Right ventricle myocardium inferior (tissue), 1 donor: ENCODE measurements around the gene LMTK2. TPM values are rescaled to one million over a fixed set of nuclear protein-coding genes. Genes with fewer than 3 reads are reported as not detected.

Source experiments
- ATAC-seq: fragments of 200-7000 bp; cut with Tn5 transposase; one replicate; pipeline ENCODE4 v1.9.1; 2020; ENCODE audit warnings: mild to moderate bottlenecking, moderate library complexity
- DNase-seq: peaks from one replicate; pipeline ENCODE4 v3.0.0; 2021; ENCODE audit errors: missing footprints
- intact Hi-C: fragments of 100-400 bp; cut with DNase I; formaldehyde crosslinking; loops from one replicate; pipeline ENCODE4 v1.11.0; 2022
- total RNA-seq: library from RNA; stranded (reverse); fragmentation: NEBNext Ultra II Directional; extraction: Animal tissue kit (Norgen Biotek cat#: 25700); gene quantifications from one replicate; pipeline ENCODE4 v1.2.1, GENCODE V29; 2021
- donor health status: DM: no; HTN: yes; CAD: no; lungs with severe emphysema.

Gene LMTK2
- total RNA-seq, 1 donor from 2014 or later = 22.5 TPM

DNA sequence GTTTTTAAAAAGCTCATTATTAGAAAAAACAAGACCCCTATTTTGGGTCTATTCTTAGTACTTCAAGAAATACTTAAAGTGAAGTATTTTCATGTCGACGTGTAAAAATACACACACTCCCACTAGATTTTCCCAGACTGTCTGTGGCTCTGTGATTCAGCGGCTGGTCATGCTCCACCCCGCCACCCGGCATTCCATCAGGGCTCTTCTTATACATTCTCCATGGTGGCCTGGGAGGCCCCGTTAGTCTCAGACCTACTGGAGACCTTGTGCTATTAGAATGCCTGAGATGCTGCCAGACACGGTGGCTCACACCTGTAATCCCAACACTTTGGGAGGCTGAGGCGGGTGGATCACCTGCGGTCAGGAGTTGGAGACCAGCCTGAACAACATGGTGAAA is 132.3 kb downstream of the LMTK2 start:
- DNase-seq (no peak), ATAC-seq (no peak)
- intact Hi-C loops = no loop called here

DNA sequence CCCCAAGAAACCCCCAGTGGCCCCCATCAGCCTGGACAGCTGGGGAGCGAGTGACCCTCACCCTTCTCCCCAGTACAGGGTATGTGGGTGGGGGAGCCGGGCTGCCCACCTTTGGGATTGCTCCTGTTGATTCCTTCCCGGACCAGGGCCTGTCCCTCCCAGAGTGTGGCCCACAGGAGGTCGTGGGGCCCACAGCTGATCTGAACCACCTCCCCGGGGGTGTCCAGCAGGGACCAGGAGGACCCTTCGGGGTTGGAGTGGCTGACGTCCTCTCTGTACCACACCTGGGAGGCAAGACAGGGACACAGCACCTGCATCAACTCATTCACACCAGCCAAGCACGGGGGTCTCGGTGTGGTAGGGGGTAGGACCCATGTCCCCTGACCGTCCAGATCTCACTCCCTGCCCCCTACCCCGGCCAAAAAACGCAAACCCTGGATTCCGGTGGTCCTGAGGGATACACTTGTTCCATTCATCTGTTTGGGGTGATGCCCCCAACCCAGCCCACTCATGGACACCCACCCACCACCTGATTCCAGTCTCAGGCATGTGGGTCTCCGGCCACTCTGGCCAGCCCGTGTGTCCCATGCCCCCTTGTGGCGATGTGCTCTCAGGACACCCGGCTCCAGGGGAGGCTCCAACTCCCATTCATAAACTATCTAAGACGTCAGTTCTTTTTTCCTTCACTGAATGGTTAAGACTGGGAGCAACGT is 134.5 kb downstream of the LMTK2 start:
- no peak for DNase-seq
- no peak for ATAC-seq
- intact Hi-C loops = loop anchor here (10.0 kb wide), 1 partner anchor 136 kb away; the partner anchor contains the start of gene LMTK2

DNA sequence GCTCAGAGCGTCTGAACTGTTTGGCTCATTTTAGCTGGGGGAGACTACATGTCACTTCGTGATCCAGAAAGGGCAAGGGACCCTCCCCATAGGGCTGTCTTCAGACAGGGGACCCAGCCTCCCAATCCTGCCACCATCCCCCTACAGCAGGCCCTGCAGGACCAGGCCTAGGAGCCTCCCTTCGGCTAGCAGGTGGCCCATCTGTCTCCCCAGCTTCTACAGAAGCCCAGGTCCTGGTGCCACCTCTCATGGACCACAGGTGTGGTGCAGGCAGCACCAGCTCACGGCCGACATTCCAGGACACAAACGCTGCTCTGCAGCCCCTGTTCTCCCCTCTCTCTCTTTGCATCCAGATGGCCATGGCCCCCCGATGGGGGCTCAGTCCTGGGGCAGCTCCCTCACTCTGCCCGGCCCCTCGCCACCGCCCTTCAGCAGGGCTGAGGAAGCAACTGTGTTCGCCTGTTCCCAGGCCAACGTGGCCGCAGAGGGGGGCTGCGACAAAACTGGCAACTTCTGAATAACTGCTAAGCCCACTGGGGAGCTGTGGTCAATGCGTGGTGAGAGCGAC is 135.1 kb downstream of the LMTK2 start:
- ATAC-seq (no peak), DNase-seq (no peak)

DNA sequence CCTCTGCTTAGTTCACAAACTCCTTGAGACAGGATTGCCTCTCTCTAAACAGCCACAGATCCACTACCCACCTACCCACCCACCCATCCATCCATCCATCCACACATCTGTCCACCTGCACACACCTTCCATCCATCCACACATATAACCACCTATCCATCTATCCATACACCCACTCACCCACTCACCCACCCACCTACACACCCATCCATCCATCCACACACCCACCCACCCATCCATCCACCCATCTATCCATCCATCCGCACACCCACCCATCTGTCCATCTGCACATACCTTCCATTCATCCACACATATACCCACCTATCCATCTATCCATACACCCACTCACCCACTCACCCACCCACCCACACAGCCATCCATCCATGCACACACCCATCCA is 135.7 kb downstream of the LMTK2 start:
- intact Hi-C loops = loop anchor here (10.0 kb wide), 1 partner anchor 138 kb away; the partner anchor contains the start of gene LMTK2
- ATAC-seq (no peak), DNase-seq (no peak)

More for the DNA sequence above, 135.1 kb downstream of the LMTK2 start:
- intact Hi-C loops = loop anchor here (10.0 kb wide), 1 partner anchor 137 kb away; the partner anchor contains the start of gene LMTK2

DNA sequence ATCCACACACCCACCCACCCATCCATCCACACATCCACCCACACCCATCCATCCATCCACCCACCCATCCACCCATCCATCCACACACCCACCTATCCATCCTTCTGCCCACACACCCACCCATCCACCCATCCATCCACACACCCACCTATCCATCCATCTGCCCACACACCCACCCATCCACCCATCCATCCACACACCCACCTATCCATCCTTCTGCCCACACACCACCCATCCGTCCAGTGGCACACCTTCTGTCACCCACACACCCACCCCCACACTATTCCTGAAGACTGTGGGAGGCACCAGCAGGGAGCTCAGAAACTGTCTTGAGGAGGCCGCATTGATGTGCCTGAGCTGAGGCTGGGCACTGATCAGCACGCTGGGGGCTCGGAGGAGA is 136.3 kb downstream of the LMTK2 start:
- ATAC-seq (no peak), DNase-seq (no peak)
- intact Hi-C loops = loop anchor here (10.0 kb wide), 1 partner anchor 138 kb away; the partner anchor contains the start of gene LMTK2

DNA sequence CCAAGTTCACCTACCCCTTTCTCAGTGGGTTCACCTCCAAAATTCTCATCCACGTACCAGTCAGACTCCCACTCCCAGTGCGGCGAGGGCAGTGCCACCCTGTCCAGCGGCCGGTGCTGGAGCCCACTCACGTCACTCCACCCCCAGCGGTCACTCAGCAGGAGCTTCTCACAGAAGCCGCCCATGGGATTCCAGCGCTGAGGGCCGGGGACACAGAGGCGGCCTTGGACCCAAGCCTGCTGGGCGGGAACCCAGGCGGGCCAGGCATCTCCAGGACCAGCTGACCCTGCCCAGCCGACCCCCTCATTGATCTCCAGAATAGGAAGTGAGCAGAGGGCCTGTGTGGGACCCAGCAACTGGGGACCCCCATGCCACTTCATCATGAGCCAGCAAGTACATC is 138.2 kb downstream of the LMTK2 start:
- intact Hi-C loops = loop anchor here (10.0 kb wide), 1 partner anchor 140 kb away; the partner anchor contains the start of gene LMTK2
- ATAC-seq (no peak), DNase-seq (no peak)

DNA sequence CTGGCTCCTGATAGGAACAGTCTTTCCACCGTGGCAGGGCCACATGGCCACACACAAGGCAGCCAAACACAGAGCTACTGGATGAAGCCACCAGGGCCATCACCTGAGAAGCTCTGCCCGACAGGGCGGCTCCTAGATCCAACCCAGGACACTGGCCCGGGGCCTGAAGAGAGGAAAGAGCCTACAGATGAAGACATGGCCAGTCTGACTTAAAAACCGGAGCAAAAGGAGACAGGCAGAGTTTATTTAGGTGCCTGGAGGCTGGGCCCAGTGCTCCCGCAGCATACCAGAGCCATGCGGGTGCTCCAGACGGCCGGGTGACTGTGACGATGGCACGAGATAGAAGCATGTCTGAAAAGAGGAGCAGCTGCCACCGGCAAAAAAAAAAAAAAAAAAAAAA is 141.5 kb downstream of the LMTK2 start:
- ATAC-seq = no peak
- no peak for DNase-seq
- intact Hi-C loops = loop anchor here (10.0 kb wide), 1 partner anchor 143 kb away; the partner anchor contains the start of gene LMTK2

DNA sequence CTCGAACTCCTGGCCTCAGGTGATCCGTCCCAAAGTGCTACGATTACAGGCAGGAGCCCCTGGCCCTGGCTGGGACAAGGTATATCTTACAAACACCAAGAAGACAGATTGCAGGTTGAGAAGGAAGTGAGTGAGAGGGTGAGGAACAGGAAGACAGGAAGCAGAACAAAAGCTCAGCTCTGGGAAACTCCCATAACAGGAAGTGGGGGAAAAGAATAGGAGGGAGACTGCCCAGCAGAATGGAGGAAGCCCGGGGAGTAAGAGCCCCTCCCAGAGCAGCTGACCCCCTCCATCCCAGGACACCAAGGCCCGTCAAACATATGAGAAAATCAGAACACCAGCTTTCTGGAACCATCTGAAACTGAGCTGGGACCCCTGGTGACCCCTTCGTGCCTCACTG is 142.4 kb downstream of the LMTK2 start:
- DNase-seq (no peak), ATAC-seq (no peak)
- intact Hi-C loops = loop anchor here (10.0 kb wide), 1 partner anchor 144 kb away; the partner anchor contains the start of gene LMTK2

DNA sequence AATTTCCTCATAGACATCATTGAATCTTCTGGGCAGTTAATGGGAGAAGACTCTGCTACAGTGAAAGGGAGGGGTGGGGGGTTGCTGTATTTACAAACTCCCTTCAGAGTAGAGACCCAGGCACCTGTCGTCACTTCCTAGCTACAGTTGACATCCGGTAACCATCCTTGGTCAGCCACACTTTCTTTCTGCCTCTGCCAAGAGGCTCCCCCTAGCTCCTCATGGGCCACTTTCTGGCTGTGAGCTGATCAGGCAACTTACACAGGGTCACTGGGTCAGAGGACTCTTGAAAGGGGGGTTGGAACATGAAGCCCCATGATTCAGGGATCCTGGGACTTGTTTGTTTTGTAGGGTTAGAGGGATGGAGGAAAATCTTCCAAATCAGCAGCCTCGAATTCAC is 144.1 kb downstream of the LMTK2 start:
- intact Hi-C loops = loop anchor here (10.0 kb wide), 1 partner anchor 1926 kb away; the partner anchor contains the start of gene SLC25A13
- ATAC-seq = no peak

DNA sequence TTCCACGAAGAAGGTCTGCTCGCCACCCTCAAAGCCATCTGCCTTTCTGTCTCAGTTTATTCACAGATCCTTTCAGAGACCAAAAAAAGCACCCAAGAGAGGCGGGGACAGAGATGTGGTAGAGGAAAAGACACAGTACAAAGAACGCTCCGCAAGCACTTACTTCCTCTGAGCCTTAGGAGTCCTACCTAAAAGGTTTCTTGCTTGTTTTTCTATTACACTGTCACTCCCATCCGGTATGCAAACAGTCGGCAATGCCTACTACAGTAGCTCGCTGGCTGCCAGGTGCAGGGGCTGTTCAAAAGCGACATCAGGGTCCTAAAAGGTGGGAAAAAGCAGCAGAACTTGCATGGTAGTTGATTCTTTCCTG is 144.6 kb downstream of the LMTK2 start:
- ATAC-seq (no peak), DNase-seq (no peak)
- intact Hi-C loops = loop anchor here (10.0 kb wide), 1 partner anchor 1926 kb away; the partner anchor contains the start of gene SLC25A13

More for the DNA sequence above, 144.1 kb downstream of the LMTK2 start:
- no peak for DNase-seq

DNA sequence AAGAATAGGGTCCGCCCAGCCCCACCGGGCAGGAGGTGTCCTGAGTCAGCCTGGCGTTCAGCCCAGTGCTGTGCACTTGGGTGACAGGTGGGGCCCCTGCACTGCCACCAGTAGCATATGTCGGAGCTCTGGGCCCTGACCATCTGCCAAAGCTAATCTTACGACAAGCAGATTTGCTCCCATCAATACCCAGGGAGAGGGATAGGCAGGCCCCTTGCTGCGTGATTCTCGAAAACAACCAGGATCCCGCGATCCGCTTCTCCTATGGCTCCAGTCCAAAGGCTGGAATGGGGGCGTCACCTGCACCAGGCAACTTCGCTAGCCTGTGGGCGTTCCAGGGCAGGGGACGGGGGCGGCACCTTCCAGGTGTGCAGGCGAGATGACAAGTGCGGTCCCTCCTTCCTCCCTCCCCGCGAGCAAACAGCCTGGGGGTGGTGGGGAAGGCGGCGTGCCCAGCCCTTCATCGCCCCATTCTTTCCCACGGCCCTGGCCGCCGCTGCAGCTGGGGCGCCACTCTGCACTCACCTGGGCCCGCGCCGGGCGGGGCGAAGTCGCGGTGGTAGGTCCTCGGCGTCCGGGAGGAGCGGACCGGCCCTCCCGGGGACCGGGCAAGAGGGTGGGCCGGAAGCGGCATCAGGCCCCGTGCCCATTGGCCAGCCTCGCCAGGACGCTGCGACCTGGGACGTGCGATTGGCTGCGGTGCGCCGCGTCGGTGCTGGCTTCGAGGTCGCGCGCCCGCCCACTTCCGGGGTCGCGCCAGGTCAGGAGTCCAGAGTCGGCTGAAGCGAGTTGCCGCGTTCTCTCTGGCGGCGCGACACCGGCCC is 145.2 kb downstream of the LMTK2 start, which contains the start of gene TECPR1:
TECPR1 (minus strand) TSS at position 632 of the 824 bp plus-strand sequence. CDS start 6,086 bp downstream, outside the sequence.
- intact Hi-C loops = loop anchor here (2.0 to 10.0 kb wide), 2 partner anchors 29 to 1927 kb away; partner anchors contain the start of genes BRI3 and SLC25A13
- DNase-seq (peak; percentile 98), ATAC-seq (peak; percentile 100)

DNA sequence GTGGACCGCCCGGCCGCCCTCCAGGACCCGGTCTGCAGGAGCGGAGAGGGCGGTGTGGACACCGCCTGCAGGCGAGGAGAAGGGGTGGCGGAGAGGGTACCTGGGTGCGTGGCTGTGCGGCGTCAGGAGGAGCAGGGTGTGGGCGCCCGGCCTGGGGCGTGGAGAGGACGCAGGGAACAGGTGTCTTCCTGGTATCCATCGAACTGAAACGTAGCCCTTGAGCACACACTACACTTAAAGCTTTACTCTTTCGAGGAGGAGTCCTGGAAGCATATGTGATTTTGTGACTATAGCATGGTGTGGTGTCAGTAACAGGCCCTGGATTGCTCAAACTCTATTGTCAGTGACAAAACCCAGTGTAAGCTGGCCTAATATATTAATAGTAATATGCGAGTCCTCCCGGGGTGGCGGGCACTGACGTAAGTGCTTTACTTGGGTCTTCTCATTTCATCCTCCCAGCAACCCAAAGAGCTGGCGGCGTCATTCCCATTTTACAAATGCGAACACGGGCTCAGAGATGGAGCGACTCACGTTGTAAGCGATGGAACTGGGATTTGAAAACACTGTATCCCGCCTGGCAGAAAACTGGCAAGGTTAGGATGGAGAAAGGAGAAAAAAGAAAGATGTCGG is 145.9 kb downstream of the LMTK2 start:
- ATAC-seq (no peak), DNase-seq (no peak)
- intact Hi-C loops = loop anchor here (2.0 to 10.0 kb wide), 2 partner anchors 28 to 1928 kb away; partner anchors contain the start of genes BRI3 and SLC25A13

DNA sequence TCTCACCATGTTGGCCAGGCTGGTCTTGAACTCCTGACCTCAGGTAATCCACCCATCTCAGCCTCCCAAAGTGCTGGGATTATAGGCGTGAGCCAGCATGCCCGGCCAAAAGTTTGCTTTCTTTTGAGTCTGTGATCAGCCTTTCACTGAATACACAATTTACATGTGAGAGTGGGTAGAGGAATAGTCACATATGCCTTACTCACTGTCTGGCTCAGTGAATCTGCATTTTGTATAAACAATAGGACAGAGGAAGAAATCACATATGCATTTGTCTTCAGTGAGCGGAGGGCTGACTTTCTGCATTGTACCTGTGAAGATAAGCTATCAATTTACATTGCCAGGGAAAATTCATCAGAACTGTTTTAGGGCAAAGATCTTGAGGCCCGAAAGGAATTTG is 147.9 kb downstream of the LMTK2 start:
- ATAC-seq (no peak), DNase-seq (no peak)
- intact Hi-C loops = loop anchor here (10.0 kb wide), 1 partner anchor 1930 kb away; the partner anchor contains the start of gene SLC25A13

DNA sequence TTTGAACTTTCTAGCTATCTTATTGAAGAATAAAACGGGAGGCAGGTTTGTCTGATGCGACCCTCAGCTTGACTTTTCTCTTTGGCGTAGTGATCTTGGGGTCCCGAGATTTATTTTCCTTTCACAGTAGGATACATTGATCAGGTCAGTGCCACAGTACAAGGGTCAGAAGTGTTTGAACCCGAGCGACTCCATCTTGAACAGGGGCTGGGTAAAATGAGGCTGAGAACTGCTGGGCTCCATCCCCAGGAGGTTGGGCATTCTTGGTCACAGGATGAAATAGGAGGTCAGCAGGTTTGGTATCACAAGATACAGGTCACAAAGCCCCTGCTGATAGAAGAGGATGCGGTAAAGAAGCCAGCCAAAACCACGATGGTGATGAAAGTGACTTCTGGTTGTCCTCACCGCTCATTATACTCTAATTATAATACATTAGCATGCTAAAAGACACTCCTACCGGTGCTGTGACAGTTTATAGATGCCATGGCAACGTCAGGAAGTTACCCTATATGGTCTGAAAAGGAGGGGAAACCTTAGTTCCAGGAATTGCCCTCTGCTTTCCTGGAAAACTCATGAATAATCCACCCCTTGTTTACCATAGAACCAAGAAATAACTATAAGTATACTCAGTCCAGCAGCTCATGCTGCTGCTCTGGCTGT is 148.4 kb downstream of the LMTK2 start:
- intact Hi-C loops = loop anchor here (10.0 kb wide), 1 partner anchor 1930 kb away; the partner anchor contains the start of gene SLC25A13
- ATAC-seq = no peak
- DNase-seq = no peak

DNA sequence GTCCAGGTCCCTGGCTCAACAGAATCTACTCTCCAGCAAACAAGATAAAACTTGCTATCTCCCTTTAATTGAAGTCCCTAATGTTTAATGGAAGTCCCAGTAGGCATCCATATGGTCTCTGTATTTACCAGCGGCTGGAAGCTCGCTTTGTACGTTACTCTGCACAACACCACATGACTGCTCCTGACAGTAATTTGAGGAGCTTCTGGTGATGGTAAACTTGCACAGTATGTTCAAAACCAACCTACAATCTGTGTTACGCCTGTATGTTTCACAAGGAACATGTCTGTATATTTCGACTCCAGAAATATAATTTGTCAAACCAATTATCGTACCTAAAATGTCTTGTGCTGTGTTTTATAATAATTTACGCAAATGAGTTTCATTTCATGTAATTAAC is 149.8 kb downstream of the LMTK2 start:
- intact Hi-C loops = loop anchor here (10.0 kb wide), 1 partner anchor 1932 kb away; the partner anchor contains the start of gene SLC25A13
- DNase-seq (no peak), ATAC-seq (no peak)

DNA sequence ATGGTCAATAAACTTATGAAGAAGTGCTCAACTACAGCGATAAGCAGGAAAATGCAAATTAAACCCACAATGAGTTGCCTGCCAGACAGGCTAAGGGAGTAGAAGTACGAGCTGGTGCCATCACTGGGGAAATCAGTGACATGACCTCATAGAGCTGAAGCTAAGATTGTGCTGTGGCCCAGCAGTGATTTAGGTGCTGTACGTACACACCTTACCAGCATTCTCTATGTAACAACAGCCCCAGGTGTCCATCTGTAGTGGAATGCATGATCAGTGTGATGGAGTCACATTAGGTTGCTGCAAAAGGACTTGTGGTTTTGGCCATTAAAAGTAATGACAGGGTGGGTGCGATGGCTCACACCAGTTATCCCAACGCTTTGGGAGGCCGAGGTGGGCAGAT is 151.0 kb downstream of the LMTK2 start:
- intact Hi-C loops = loop anchor here (10.0 kb wide), 1 partner anchor 1933 kb away; the partner anchor contains the start of gene SLC25A13
- DNase-seq (no peak), ATAC-seq (no peak)
